CD4-positive, alpha-beta T cell (primary cell): ENCODE data around the gene TREML1. TPM values are rescaled to one million over a fixed set of nuclear protein-coding genes. Genes with fewer than 3 reads are reported as not detected.

Experiments
- ATAC-seq: fragments of 200-7000 bp; cut with Tn5 transposase; one replicate; pipeline ENCODE4 v1.10.0; 2022; ENCODE audit warnings: mild to moderate bottlenecking; ENCODE audit not compliant: poor library complexity
- CTCF ChIA-PET: fragments of 350-600 bp; sonication (Branson Sonifier 250); formaldehyde crosslinking; loops from one replicate; lab custom pipeline; 2021; ENCODE audit warnings: antibody characterized with exemption, inconsistent platforms; lab: Charles Lee
- POLR2A ChIA-PET: fragments of 350-600 bp; sonication (Branson Sonifier 250); formaldehyde crosslinking; loops from one replicate; lab custom pipeline; 2021; ENCODE audit warnings: antibody characterized with exemption, inconsistent platforms; lab: Charles Lee
- DNase-seq, 14 experiments: peaks; one replicate each; pipeline ENCODE4 v3.0.0-alpha.2; 2013 to 2020; ENCODE audit warnings: mixed read lengths in 2 of 14
- H3K27ac ChIP-seq, 2 donors: one replicate each; pipeline versions ENCODE4 v1.5.1 to v1.7.0; 2013; ENCODE audit warnings: low read length in 2 of 2, low read depth in 1 of 2, mild to moderate bottlenecking in 1 of 2
- H3K27me3 ChIP-seq, 2 experiments: 1 replicate in 1 of 2; 2 replicates in 1 of 2; pipeline versions ENCODE4 v1.6.1 to v1.7.0; 2013; ENCODE audit warnings: low read length in 2 of 2, control low read depth in 1 of 2, mild to moderate bottlenecking in 1 of 2, moderate library complexity in 1 of 2; ENCODE audit not compliant: insufficient read depth in 2 of 2, control insufficient read depth in 1 of 2
- H3K36me3 ChIP-seq: one replicate; pipeline ENCODE4 v1.6.1; 2013; ENCODE audit warnings: low read length, control low read depth; ENCODE audit not compliant: insufficient read depth
- H3K4me1 ChIP-seq: one replicate; pipeline ENCODE4 v1.6.1; 2013; ENCODE audit warnings: low read length, control low read depth; ENCODE audit not compliant: insufficient read depth
- H3K4me3 ChIP-seq: one replicate; pipeline ENCODE4 v1.5.1; 2013; ENCODE audit warnings: mild to moderate bottlenecking, low read length, moderate library complexity
- H3K9me3 ChIP-seq, 2 experiments: 1 replicate in 1 of 2; 2 replicates in 1 of 2; pipeline versions ENCODE4 v1.6.1 to v1.7.0; 2013; ENCODE audit warnings: low read length in 2 of 2, mild to moderate bottlenecking in 2 of 2, control low read depth in 1 of 2, moderate library complexity in 1 of 2; ENCODE audit not compliant: control insufficient read depth in 1 of 2, insufficient read depth in 1 of 2
- H3K27ac Mint-ChIP-seq: one replicate; pipeline ENCODE4 v1.8.0; 2020; ENCODE audit warnings: mixed read lengths
- H3K27me3 Mint-ChIP-seq: one replicate; pipeline ENCODE4 v1.8.0; 2021; ENCODE audit warnings: mixed read lengths
- H3K36me3 Mint-ChIP-seq: one replicate; pipeline ENCODE4 v1.8.0; 2021; ENCODE audit warnings: low read depth, mixed read lengths
- H3K4me1 Mint-ChIP-seq: one replicate; pipeline ENCODE4 v1.8.0; 2021; ENCODE audit warnings: low read depth, mixed read lengths
- H3K4me3 Mint-ChIP-seq: one replicate; pipeline ENCODE4 v1.8.0; 2020; ENCODE audit warnings: mild to moderate bottlenecking, mixed read lengths
- H3K9me3 Mint-ChIP-seq: one replicate; pipeline ENCODE4 v1.8.0; 2020; ENCODE audit warnings: mixed read lengths
- intact Hi-C, 2 experiments: fragments of 100-400 bp; cut with DNase I in 1 of 2; cut with micrococcal nuclease in 1 of 2; formaldehyde crosslinking; loops; one replicate each; pipeline versions ENCODE4 v1.15.1 to v1.9.0; 2023 to 2025; cut with DNase I, micrococcal nuclease
- polyA plus RNA-seq, 2 donors: library from polyadenylated mRNA; unstranded; fragments of 120-200 nt; gene quantifications; one replicate each; pipeline ENCODE4 v1.2.1, GENCODE V29; 2013
- total RNA-seq, 174 experiments: library from RNA in 2 of 174; stranded (reverse) in 2 of 174; gene quantifications; one replicate each; pipeline ENCODE4 v1.2.3 and lab custom pipeline; 2021 to 2026
- TF ChIP-seq, protein P1 (sequence below): fragments of 200-600 bp; IDR thresholded peaks from one replicate; pipeline ENCODE4 v1.8.0; 2022; ENCODE audit warnings: antibody characterized with exemption, mild to moderate bottlenecking

TREML1 gene, protein sequence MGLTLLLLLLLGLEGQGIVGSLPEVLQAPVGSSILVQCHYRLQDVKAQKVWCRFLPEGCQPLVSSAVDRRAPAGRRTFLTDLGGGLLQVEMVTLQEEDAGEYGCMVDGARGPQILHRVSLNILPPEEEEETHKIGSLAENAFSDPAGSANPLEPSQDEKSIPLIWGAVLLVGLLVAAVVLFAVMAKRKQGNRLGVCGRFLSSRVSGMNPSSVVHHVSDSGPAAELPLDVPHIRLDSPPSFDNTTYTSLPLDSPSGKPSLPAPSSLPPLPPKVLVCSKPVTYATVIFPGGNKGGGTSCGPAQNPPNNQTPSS
- total RNA-seq (not detected), total RNA-seq (lab: John Stamatoyannopoulos, UW) (0 to 0.75 (median 0.04) reads per million in 172 experiments)
- 0.59 TPM for polyA plus RNA-seq (2013, experiment 1 of 2)
- polyA plus RNA-seq (2013, experiment 2 of 2), result 1.9 TPM

DNA sequence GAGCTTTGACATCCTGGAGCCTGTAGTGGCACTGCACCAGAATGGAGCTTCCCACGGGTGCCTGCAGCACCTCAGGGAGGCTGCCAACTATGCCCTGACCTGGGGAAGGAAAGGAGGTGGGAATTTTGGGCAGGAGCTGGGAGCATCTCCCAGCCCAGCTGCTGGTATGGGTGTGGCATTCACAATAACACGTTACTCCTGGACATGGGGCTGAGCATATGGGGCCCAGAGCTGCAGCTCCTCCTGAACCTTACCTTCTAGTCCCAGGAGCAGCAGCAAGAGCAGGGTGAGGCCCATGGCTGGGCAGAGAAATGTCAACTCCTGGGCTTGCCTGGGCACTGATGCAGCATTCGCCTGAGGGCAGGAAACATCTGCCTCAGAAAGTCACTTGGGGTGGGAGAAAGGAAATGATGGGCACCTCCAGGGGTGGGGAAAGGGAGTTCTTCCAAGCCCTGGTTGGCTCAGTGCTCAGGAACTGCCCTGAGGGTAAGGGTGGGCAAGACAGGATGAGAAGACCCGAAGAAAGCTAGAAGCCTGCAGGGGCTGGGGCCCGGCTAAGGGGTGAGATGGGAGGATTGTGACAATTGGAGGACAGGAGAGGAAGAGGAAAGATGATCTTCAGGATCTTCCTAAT is at the start of gene TREML1:
Gene TREML1 (minus strand): TSS at position 356 of the 634 bp plus-strand sequence. CDS start 59 bp downstream, at position 297.
- H3K4me1 ChIP-seq, result no peaks in the 10 kb centered on the region
- Mint-ChIP-seq H3K27me3 (peaks cover 4% of the 10 kb centered on the region), H3K9me3 (no peaks in the 10 kb centered on the region), H3K4me1 (no peaks in the 10 kb centered on the region), H3K36me3 (no peaks in the 10 kb centered on the region), H3K27ac (no peak within 1 kb of the TSS), H3K4me3 (no peak within 1 kb of the TSS)
- intact Hi-C loops, result no loop called here
- H3K36me3 ChIP-seq, result no peaks in the 10 kb centered on the region
- DNase-seq, result no peak
- no peaks in the 10 kb centered on the region for H3K27me3 ChIP-seq
- ATAC-seq, result no peak
- H3K4me3 ChIP-seq, result no peak within 1 kb of the TSS
- no peak within 1 kb of the TSS for H3K27ac ChIP-seq
- ChIA-PET CTCF (no interaction called here), POLR2A (no interaction called here)
- H3K9me3 ChIP-seq, result no peaks in the 10 kb centered on the region
- TF ChIP-seq, protein P1, sequence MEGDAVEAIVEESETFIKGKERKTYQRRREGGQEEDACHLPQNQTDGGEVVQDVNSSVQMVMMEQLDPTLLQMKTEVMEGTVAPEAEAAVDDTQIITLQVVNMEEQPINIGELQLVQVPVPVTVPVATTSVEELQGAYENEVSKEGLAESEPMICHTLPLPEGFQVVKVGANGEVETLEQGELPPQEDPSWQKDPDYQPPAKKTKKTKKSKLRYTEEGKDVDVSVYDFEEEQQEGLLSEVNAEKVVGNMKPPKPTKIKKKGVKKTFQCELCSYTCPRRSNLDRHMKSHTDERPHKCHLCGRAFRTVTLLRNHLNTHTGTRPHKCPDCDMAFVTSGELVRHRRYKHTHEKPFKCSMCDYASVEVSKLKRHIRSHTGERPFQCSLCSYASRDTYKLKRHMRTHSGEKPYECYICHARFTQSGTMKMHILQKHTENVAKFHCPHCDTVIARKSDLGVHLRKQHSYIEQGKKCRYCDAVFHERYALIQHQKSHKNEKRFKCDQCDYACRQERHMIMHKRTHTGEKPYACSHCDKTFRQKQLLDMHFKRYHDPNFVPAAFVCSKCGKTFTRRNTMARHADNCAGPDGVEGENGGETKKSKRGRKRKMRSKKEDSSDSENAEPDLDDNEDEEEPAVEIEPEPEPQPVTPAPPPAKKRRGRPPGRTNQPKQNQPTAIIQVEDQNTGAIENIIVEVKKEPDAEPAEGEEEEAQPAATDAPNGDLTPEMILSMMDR, result no peak

DNA sequence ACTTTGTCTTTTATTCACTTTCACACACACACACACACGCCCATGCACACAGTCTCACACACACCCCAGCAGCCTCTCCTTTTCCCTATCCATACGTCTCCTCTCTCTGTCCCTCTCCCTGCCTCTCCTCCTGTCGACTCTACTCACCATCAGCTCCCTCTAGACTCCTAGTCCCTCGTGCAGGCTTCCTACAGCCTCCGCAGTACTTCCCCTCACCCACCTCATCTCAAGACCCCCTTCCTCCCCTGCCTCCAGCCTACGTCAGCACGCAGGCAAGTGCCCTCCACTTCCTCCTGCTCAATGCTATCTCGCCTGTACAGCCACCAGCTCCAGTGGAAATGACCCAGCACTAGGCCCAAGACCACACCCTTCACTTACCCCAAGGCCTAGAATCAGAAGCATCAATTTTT is 47.6 kb upstream of the TREML1 start:
- ChIA-PET POLR2A (no interaction called here), CTCF (interaction anchor here (1.0 kb wide), 1 partner anchor 10 kb away, joined by 3 read pairs; no protein-coding TSS in a partner anchor)
- peak overlapping the region; percentile 100 for H3K27ac Mint-ChIP-seq
- peak overlapping the region; percentile 81 for H3K4me3 Mint-ChIP-seq
- Histone ChIP-seq H3K4me1 (peaks cover 55% of the 10 kb centered on the region), H3K36me3 (peaks cover 5% of the 10 kb centered on the region), H3K4me3 (no peak overlapping the region), H3K9me3 (no peaks in the 10 kb centered on the region), H3K27ac (peak overlapping the region; percentile 85 to 96), H3K27me3 (no peaks in the 10 kb centered on the region)
- H3K9me3 Mint-ChIP-seq, result no peaks in the 10 kb centered on the region
- intact Hi-C loops, result no loop called here
- ATAC-seq (no peak), DNase-seq (peak in 2 of 14 experiments; percentile 18 to 20)
- H3K4me1 Mint-ChIP-seq, result peaks cover 68% of the 10 kb centered on the region
- no peaks in the 10 kb centered on the region for H3K27me3 Mint-ChIP-seq
- TF ChIP-seq, protein P1, result no peak
- peaks cover under 1% of the 10 kb centered on the region for H3K36me3 Mint-ChIP-seq

DNA sequence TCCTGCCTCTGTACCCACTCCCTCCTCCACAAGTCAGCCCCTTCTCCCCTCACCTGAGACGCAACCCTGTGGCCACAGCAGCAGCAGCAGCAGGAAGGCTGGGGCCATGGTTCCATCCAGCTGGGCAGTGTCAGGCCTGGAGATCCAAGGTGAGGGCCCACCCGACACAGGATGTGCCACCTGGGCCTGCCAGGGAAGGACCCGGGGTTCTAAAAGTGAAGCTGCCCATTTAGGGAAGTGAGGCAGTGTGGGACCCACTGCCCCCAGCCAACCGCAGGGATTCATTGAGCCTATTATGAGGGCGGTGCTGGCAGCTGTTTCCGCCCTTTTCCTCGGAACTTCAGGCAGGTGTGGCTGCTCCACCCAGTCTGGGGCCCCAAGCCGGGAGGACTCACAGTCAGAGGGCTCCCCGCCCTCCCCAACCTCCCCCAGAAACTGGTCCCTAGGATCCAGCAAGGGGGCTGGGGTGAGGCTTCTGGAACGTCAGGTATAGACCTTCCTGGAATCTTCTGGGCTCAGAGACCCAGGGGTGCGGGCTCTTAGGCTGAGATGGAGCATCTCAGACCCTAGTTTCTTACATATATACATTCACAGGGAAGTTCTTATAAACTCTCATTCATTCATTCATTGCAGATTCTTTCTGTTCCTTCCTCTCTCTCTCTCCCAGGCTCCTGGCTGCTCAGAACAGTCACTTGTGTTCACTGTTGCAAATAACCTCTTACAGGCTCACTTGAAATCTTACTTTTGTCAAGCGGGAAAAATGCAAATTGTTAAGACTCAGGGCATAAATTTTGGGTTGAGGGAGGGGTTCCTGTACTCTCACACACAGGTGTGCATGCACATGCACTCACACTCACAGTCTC is 47.0 kb upstream of the TREML1 start, which contains the start of gene TREML2:
Gene TREML2 (minus strand): TSS at position 249 of the 863 bp plus-strand sequence. CDS start 141 bp downstream, at position 108.
- Mint-ChIP-seq H3K4me1 (peaks cover 74% of the 10 kb centered on the region), H3K4me3 (peak within 1 kb of the TSS; percentile 81), H3K9me3 (no peaks in the 10 kb centered on the region), H3K27me3 (no peaks in the 10 kb centered on the region), H3K36me3 (peaks cover 6% of the 10 kb centered on the region), H3K27ac (peak within 1 kb of the TSS; percentile 100)
- intact Hi-C loops, result no loop called here
- POLR2A ChIA-PET, result interaction anchor here (0.8 to 1.9 kb wide), 10 partner anchors 9 to 850 kb away, joined by 3 to 12 read pairs (median 4); partner anchors contain the start of genes NFYA and OARD1
- Histone ChIP-seq H3K27me3 (no peaks in the 10 kb centered on the region), H3K9me3 (no peaks in the 10 kb centered on the region), H3K4me3 (peak within 1 kb of the TSS; percentile 34), H3K27ac (peak within 1 kb of the TSS; percentile 85 to 96), H3K36me3 (peaks cover 5% of the 10 kb centered on the region), H3K4me1 (peaks cover 55% of the 10 kb centered on the region)
- TF ChIP-seq, protein P1, result no peak
- DNase-seq (peak in 7 of 14 experiments; percentile 4 to 57 (median 44)), ATAC-seq (peak; percentile 37)
- CTCF ChIA-PET, result no interaction called here
